OCI-LY1 (cell line): ENCODE data around the gene CISD1.

Source experiments
- CTCF ChIP-seq: fragments of 200-600 bp; sonication (generic), shearing (Covaris generic); IDR thresholded peaks from 2 replicates; pipeline ENCODE4 v1.5.1; 2017; ENCODE audit warnings: mild to moderate bottlenecking, antibody characterized with exemption, low read length, moderate library complexity, mixed read lengths
- EZH2 ChIP-seq: fragments of 200-600 bp; sonication (generic), shearing (Covaris generic); IDR thresholded peaks from 2 replicates; pipeline ENCODE4 v1.8.0; 2017; ENCODE audit warnings: borderline replicate concordance, mixed run types, mild to moderate bottlenecking, antibody characterized with exemption, low read length, moderate library complexity, mixed read lengths

GRCh38 chr10:58239561-58240169 is 29.3 kb upstream of the CISD1 start:
- no peak for TF ChIP-seq CTCF
- no peak for TF ChIP-seq EZH2
